Measurements from ENCODE around the gene FAM163B.

The FAM163B gene

DNA sequence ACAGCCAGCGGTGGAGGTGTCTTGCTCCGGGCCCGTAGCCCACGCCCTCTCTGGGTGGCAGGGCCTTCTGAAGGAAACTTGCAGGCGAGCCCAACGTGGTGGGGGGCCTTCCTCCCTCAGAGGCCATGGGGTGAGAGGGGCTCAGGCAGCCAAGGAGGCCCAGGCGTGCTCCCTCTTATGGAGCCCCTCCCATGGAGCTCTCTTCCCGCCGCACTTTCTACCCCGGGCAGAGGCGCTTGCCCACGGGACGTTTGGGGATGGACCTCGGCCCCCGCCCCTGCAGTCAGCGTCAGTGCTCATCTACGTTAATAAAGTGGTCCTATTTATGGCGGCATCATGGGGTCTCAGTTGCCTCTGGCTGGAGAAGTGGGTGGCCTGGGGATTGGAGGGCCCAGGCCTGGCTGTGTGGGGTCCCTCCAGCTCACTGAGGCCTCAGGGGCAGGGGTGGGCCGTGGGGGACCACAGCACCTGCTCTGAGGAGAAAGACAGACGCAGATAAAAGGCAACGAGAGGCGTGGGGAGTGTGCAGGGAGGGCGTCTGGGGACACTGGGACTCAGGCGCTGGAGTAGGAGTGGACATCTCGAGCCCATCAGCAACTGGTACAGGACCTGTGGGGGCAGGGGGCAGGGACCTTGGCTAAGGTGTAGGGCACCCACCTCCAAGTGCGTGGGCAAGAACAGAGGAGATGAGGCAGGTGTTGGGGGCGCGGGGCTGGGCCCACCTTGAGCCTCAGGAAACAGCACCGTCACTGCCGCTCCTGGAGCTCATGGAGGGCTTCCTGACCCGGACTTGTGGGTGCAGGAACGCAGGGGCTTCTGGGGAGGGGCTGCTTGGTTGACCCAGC is 33.8 kb downstream of the FAM163B start:
- H3K27me3 ChIP-seq (ENCODE audit: control insufficient read depth, insufficient read depth, low read length), result no peaks in the 10 kb centered on the region
- no peak for DNase-seq (ENCODE audit: low read depth, low spot score)
- H3K4me3 ChIP-seq (ENCODE audit: low read length), result no peak overlapping the region
- H3K27ac ChIP-seq (ENCODE audit: low read length), result no peak overlapping the region
- no peaks in the 10 kb centered on the region for H3K4me1 ChIP-seq (ENCODE audit: control insufficient read depth, insufficient read depth, low read length)
- H3K9me3 ChIP-seq (ENCODE audit: control insufficient read depth, insufficient read depth, low read length), result no peaks in the 10 kb centered on the region
- no CpG with 5 or more reads among the region's 32 CpGs for WGBS (ENCODE audit: insufficient coverage, insufficient read length)
- H3K36me3 ChIP-seq (ENCODE audit: control insufficient read depth, insufficient read depth, low read length), result no peaks in the 10 kb centered on the region

GRCh38 chr9:133574771-133575170 is 34.4 kb downstream of the FAM163B start:
- Histone ChIP-seq H3K27ac (ENCODE audit: low read length) (no peak overlapping the region), H3K27me3 (ENCODE audit: control insufficient read depth, insufficient read depth, low read length) (no peaks in the 10 kb centered on the region), H3K4me1 (ENCODE audit: control insufficient read depth, insufficient read depth, low read length) (no peaks in the 10 kb centered on the region), H3K9me3 (ENCODE audit: control insufficient read depth, insufficient read depth, low read length) (no peaks in the 10 kb centered on the region), H3K36me3 (ENCODE audit: control insufficient read depth, insufficient read depth, low read length) (no peaks in the 10 kb centered on the region), H3K4me3 (ENCODE audit: low read length) (no peak overlapping the region)
- WGBS (ENCODE audit: insufficient coverage, insufficient read length), result no CpG with 5 or more reads among the region's 17 CpGs
- no peak for DNase-seq (ENCODE audit: low read depth, low spot score)

DNA sequence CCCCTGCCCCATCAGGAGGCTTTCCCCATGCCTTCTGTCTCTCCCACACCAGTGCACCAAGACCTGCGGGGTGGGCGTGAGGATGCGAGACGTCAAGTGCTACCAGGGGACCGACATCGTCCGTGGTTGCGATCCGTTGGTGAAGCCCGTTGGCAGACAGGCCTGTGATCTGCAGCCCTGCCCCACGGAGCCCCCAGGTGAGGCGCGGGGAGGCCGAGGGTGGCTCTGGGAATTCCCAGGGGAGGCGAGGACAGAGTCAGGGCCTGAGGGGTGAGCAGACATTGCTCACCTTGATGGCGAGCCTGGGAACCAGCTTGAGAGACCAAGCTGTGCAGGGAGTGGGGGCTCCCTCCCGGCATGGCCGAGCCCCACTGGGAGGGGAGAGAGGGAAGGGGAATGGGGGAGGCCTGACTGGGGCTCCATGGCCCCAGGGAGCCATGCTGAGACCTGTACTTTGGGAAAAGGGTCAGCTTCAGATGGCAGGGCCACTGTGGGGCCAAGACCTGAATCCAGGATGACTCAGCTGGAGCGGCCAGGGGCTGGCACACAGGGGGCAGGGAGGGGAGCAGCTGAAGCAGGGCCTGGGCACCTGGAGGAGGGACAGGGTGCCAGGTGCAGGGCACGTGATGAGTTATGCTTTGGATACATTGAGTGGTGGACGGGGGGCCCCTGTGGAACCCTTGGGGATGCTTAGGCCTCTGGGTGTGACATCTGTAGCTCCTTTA is 35.2 kb downstream of the FAM163B start:
- Histone ChIP-seq H3K27me3 (ENCODE audit: control insufficient read depth, insufficient read depth, low read length) (no peaks in the 10 kb centered on the region), H3K4me3 (ENCODE audit: low read length) (no peak overlapping the region), H3K9me3 (ENCODE audit: control insufficient read depth, insufficient read depth, low read length) (no peaks in the 10 kb centered on the region), H3K4me1 (ENCODE audit: control insufficient read depth, insufficient read depth, low read length) (no peaks in the 10 kb centered on the region; the same call in 1 of the 2 replicates), H3K27ac (ENCODE audit: low read length) (no peak overlapping the region), H3K36me3 (ENCODE audit: control insufficient read depth, insufficient read depth, low read length) (no peaks in the 10 kb centered on the region)
- no peak for DNase-seq (ENCODE audit: low read depth, low spot score)
- no CpG with 5 or more reads among the region's 21 CpGs for WGBS (ENCODE audit: insufficient coverage, insufficient read length)

GRCh38 chr9:133572821-133573361 is 36.3 kb downstream of the FAM163B start:
- Histone ChIP-seq H3K36me3 (ENCODE audit: control insufficient read depth, insufficient read depth, low read length) (no peaks in the 10 kb centered on the region), H3K4me3 (ENCODE audit: low read length) (no peak overlapping the region), H3K9me3 (ENCODE audit: control insufficient read depth, insufficient read depth, low read length) (no peaks in the 10 kb centered on the region), H3K4me1 (ENCODE audit: control insufficient read depth, insufficient read depth, low read length) (no peaks in the 10 kb centered on the region; the same call in 1 of the 2 replicates), H3K27me3 (ENCODE audit: control insufficient read depth, insufficient read depth, low read length) (no peaks in the 10 kb centered on the region), H3K27ac (ENCODE audit: low read length) (no peak overlapping the region)
- DNase-seq (ENCODE audit: low read depth, low spot score), result no peak
- WGBS (ENCODE audit: insufficient coverage, insufficient read length), result no CpG with 5 or more reads among the region's 15 CpGs

- no CpG with 5 or more reads among the region's 20 CpGs for WGBS (ENCODE audit: insufficient coverage, insufficient read length)
- H3K9me3 ChIP-seq (ENCODE audit: control insufficient read depth, insufficient read depth, low read length), result no peaks in the 10 kb centered on the region
- H3K27ac ChIP-seq (ENCODE audit: low read length), result no peak overlapping the region
- H3K4me3 ChIP-seq (ENCODE audit: low read length), result no peak overlapping the region
- H3K27me3 ChIP-seq (ENCODE audit: control insufficient read depth, insufficient read depth, low read length), result no peaks in the 10 kb centered on the region
- DNase-seq (ENCODE audit: low read depth, low spot score), result no peak
- H3K4me1 ChIP-seq (ENCODE audit: control insufficient read depth, insufficient read depth, low read length), result no peaks in the 10 kb centered on the region; the same call in 1 of the 2 replicates
- no peaks in the 10 kb centered on the region for H3K36me3 ChIP-seq (ENCODE audit: control insufficient read depth, insufficient read depth, low read length)
These were observed 37.1 kb downstream of the FAM163B start for GRCh38 chr9:133571896-133572595.

GRCh38 chr9:133571391-133571890 is 37.7 kb downstream of the FAM163B start:
- Histone ChIP-seq H3K27ac (ENCODE audit: low read length) (no peak overlapping the region), H3K9me3 (ENCODE audit: control insufficient read depth, insufficient read depth, low read length) (no peaks in the 10 kb centered on the region), H3K4me1 (ENCODE audit: control insufficient read depth, insufficient read depth, low read length) (no peaks in the 10 kb centered on the region; the same call in 1 of the 2 replicates), H3K36me3 (ENCODE audit: control insufficient read depth, insufficient read depth, low read length) (no peaks in the 10 kb centered on the region), H3K4me3 (ENCODE audit: low read length) (no peak overlapping the region), H3K27me3 (ENCODE audit: control insufficient read depth, insufficient read depth, low read length) (no peaks in the 10 kb centered on the region)
- DNase-seq (ENCODE audit: low read depth, low spot score), result no peak
- no CpG with 5 or more reads among the region's 9 CpGs for WGBS (ENCODE audit: insufficient coverage, insufficient read length)

DNA sequence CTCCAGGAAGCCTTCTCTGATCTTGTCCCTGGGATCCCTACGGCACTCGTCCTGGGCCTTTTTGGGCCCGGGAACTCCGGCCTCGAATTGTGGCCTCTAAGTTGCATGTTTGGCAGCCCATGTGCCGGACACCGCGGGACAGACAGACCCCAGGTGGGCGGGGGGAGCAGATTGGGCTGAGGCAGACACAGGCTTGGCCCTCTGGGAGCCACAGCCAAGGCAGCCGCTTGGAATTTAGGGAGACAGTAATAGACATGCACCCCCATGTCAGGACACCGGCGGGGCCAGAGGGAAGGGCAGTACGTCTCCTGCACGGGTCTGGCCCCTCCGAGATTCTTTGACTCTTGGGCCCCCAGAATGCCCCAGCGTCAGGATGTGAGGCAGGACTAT is 38.5 kb downstream of the FAM163B start:
- no peaks in the 10 kb centered on the region; the same call in 1 of the 2 replicates for H3K4me1 ChIP-seq (ENCODE audit: control insufficient read depth, insufficient read depth, low read length)
- WGBS (ENCODE audit: insufficient coverage, insufficient read length), result no CpG with 5 or more reads among the region's 16 CpGs
- no peaks in the 10 kb centered on the region for H3K27me3 ChIP-seq (ENCODE audit: control insufficient read depth, insufficient read depth, low read length)
- H3K9me3 ChIP-seq (ENCODE audit: control insufficient read depth, insufficient read depth, low read length), result no peaks in the 10 kb centered on the region
- no peak overlapping the region for H3K27ac ChIP-seq (ENCODE audit: low read length)
- H3K36me3 ChIP-seq (ENCODE audit: control insufficient read depth, insufficient read depth, low read length), result no peaks in the 10 kb centered on the region
- H3K4me3 ChIP-seq (ENCODE audit: low read length), result no peak overlapping the region
- no peak for DNase-seq (ENCODE audit: low read depth, low spot score)

DNA sequence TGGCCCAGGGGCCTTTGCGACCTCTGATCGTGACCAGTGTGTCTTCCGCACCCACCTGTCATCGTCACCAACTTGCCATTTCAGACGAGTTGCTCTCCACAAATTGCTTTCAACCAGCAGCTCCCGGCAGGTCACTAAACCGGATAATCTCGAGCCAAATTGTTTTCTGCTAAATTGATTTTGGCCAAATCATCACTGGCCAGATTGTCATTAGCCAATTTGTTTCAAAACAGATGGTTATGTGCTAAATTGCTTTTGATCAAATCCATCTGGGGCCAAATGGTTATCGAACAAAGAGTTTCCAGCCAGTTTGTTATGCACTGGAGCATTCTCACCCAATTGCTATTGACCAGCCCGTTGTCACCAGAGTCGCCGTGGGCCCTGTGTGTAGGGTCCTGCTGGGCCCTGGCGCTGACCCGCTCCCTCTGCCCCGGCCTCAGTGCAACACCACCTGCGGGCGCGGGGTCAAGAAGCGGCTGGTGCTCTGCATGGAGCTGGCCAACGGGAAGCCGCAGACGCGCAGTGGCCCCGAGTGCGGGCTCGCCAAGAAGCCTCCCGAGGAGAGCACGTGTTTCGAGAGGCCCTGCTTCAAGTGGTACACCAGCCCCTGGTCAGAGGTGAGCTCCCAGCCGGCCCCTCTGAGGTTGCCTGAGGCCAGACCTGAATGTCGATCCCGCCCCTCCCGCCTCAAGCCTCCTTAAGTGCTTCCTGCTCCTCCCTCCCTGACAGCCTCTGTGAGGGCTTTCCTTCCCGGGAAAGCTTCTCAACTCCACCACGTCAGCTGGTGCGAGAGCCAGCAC is 39.1 kb downstream of the FAM163B start:
- DNase-seq (ENCODE audit: low read depth, low spot score), result no peak
- Histone ChIP-seq H3K27ac (ENCODE audit: low read length) (no peak overlapping the region), H3K27me3 (ENCODE audit: control insufficient read depth, insufficient read depth, low read length) (no peaks in the 10 kb centered on the region), H3K36me3 (ENCODE audit: control insufficient read depth, insufficient read depth, low read length) (no peaks in the 10 kb centered on the region), H3K9me3 (ENCODE audit: control insufficient read depth, insufficient read depth, low read length) (no peaks in the 10 kb centered on the region), H3K4me1 (ENCODE audit: control insufficient read depth, insufficient read depth, low read length) (no peaks in the 10 kb centered on the region; the same call in 1 of the 2 replicates), H3K4me3 (ENCODE audit: low read length) (no peak overlapping the region)
- WGBS (ENCODE audit: insufficient coverage, insufficient read length), result no CpG with 5 or more reads among the region's 36 CpGs

DNA sequence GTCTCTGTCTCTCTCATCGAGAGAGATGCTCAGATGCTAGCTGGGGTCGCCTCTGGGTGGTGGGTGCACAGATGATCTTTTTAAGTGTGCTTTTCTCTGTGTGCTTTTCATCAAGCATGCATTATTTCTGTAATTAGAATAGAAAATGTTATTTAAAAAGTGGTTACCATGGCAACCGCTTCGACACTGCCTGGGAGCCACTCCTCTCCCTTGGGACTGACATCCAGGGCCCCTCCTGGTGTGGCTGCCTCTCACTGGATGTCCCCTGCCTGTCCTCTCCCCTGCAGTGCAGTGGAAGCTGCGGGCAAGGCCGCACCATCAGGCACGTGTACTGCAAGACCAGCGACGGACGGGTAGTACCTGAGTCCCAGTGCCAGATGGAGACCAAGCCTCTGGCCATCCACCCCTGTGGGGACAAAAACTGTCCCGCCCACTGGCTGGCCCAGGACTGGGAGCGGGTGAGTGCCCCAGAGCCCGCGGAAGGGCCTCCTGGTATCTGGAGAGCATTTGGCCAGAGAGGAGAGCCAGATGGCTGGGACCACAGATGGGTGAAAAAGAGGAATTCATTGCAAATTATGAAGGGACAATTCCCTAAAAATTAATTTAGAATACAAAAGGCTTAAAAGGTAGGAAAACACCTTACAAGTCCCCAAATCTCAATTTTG is 39.9 kb downstream of the FAM163B start:
- WGBS (ENCODE audit: insufficient coverage, insufficient read length), result no CpG with 5 or more reads among the region's 14 CpGs
- no peaks in the 10 kb centered on the region for H3K36me3 ChIP-seq (ENCODE audit: control insufficient read depth, insufficient read depth, low read length)
- DNase-seq (ENCODE audit: low read depth, low spot score), result no peak
- H3K9me3 ChIP-seq (ENCODE audit: control insufficient read depth, insufficient read depth, low read length), result no peaks in the 10 kb centered on the region
- H3K27me3 ChIP-seq (ENCODE audit: control insufficient read depth, insufficient read depth, low read length), result no peaks in the 10 kb centered on the region
- no peak overlapping the region for H3K27ac ChIP-seq (ENCODE audit: low read length)
- H3K4me1 ChIP-seq (ENCODE audit: control insufficient read depth, insufficient read depth, low read length), result peaks cover 1% of the 10 kb centered on the region
- H3K4me3 ChIP-seq (ENCODE audit: low read length), result no peak overlapping the region
